ENCODE measurements around the gene NUDC. TPM values are rescaled to one million over a fixed set of nuclear protein-coding genes. Genes with fewer than 3 reads are reported as not detected.

NUDC gene
- total RNA-seq, 2 experiments from 2014 or later = 43.0 to 44.6 TPM

GRCh38 chr1:26911399-26912146 lies 10.0 kb upstream of the NUDC start:
- TF ChIP-seq CTCF (IDR thresholded peaks at IDR 0.05) = no peak

GRCh38 chr1:26912147-26912490 lies 9.4 kb upstream of the NUDC start:
- intact Hi-C loops (cut with DNase I, micrococcal nuclease) = no loop called here
- no peak for TF ChIP-seq CTCF (IDR thresholded peaks at IDR 0.05)
- Histone ChIP-seq H3K9me3 (ENCODE audit: control insufficient read depth in 1 of 2, insufficient read depth in 1 of 2, low read length in 2 of 2) (no peaks in the 10 kb centered on the region), H3K27ac (ENCODE audit: low read depth in 1 of 2, low read length in 2 of 2) (no peak overlapping the region), H3K27me3 (ENCODE audit: control insufficient read depth in 1 of 2, insufficient read depth in 2 of 2, low read length in 2 of 2) (no peaks in the 10 kb centered on the region), H3K4me1 (ENCODE audit: insufficient read depth, low read length) (no peaks in the 10 kb centered on the region), H3K4me3 (ENCODE audit: low read length) (no peak overlapping the region), H3K36me3 (ENCODE audit: insufficient read depth, low read length) (no peaks in the 10 kb centered on the region)
- no peak overlapping the region for H3K27ac Mint-ChIP-seq
- ChIA-PET CTCF (no interaction called here), POLR2A (no interaction called here)
- H3K9me3 Mint-ChIP-seq = no peaks in the 10 kb centered on the region
- DNase-seq (no peak), ATAC-seq (ENCODE audit: poor library complexity) (no peak)
- H3K4me1 Mint-ChIP-seq (ENCODE audit: low read depth) = no peaks in the 10 kb centered on the region
- H3K4me3 Mint-ChIP-seq = no peak overlapping the region
- no peaks in the 10 kb centered on the region for H3K36me3 Mint-ChIP-seq (ENCODE audit: low read depth)
- H3K27me3 Mint-ChIP-seq = peaks cover 4% of the 10 kb centered on the region

More at GRCh38 chr1:26911399-26912146, 10.0 kb upstream of the NUDC start:
- DNase-seq (no peak), ATAC-seq (ENCODE audit: poor library complexity) (no peak)
- H3K36me3 ChIP-seq (ENCODE audit: insufficient read depth, low read length) = no peaks in the 10 kb centered on the region
- H3K27ac Mint-ChIP-seq = no peak overlapping the region
- ChIA-PET POLR2A (no interaction called here), CTCF (no interaction called here)
- H3K36me3 Mint-ChIP-seq (ENCODE audit: low read depth) = no peaks in the 10 kb centered on the region
- H3K4me1 Mint-ChIP-seq (ENCODE audit: low read depth) = no peaks in the 10 kb centered on the region
- no peaks in the 10 kb centered on the region for H3K9me3 ChIP-seq (ENCODE audit: control insufficient read depth in 1 of 2, insufficient read depth in 1 of 2, low read length in 2 of 2)
- no peak overlapping the region for H3K27ac ChIP-seq (ENCODE audit: low read depth in 1 of 2, low read length in 2 of 2)
- H3K27me3 Mint-ChIP-seq = peaks cover 4% of the 10 kb centered on the region
- H3K9me3 Mint-ChIP-seq = no peaks in the 10 kb centered on the region
- intact Hi-C loops (cut with DNase I, micrococcal nuclease) = no loop called here
- H3K27me3 ChIP-seq (ENCODE audit: control insufficient read depth in 1 of 2, insufficient read depth in 2 of 2, low read length in 2 of 2) = no peaks in the 10 kb centered on the region
- H3K4me3 Mint-ChIP-seq = no peak overlapping the region
- H3K4me3 ChIP-seq (ENCODE audit: low read length) = no peak overlapping the region
- no peaks in the 10 kb centered on the region for H3K4me1 ChIP-seq (ENCODE audit: insufficient read depth, low read length)

GRCh38 chr1:26913389-26913753 lies 8.2 kb upstream of the NUDC start:
- H3K4me3 ChIP-seq (ENCODE audit: low read length) = no peak overlapping the region
- no peaks in the 10 kb centered on the region for H3K4me1 Mint-ChIP-seq (ENCODE audit: low read depth)
- TF ChIP-seq CTCF (IDR thresholded peaks at IDR 0.05) = no peak
- no peaks in the 10 kb centered on the region for H3K36me3 ChIP-seq (ENCODE audit: insufficient read depth, low read length)
- no peak overlapping the region for H3K27ac Mint-ChIP-seq
- intact Hi-C loops (cut with DNase I, micrococcal nuclease) = no loop called here
- H3K9me3 ChIP-seq (ENCODE audit: control insufficient read depth in 1 of 2, insufficient read depth in 1 of 2, low read length in 2 of 2) = no peaks in the 10 kb centered on the region
- DNase-seq (no peak), ATAC-seq (ENCODE audit: poor library complexity) (no peak)
- no peaks in the 10 kb centered on the region for H3K36me3 Mint-ChIP-seq (ENCODE audit: low read depth)
- H3K27me3 ChIP-seq (ENCODE audit: control insufficient read depth in 1 of 2, insufficient read depth in 2 of 2, low read length in 2 of 2) = no peaks in the 10 kb centered on the region
- H3K27ac ChIP-seq (ENCODE audit: low read depth in 1 of 2, low read length in 2 of 2) = no peak overlapping the region
- H3K4me1 ChIP-seq (ENCODE audit: insufficient read depth, low read length) = no peaks in the 10 kb centered on the region
- ChIA-PET POLR2A (no interaction called here), CTCF (no interaction called here)
- no peaks in the 10 kb centered on the region for H3K9me3 Mint-ChIP-seq
- H3K4me3 Mint-ChIP-seq = no peak overlapping the region
- H3K27me3 Mint-ChIP-seq = peaks cover 4% of the 10 kb centered on the region
